Measurements from ENCODE around the gene NACC2.

NACC2 gene

DNA sequence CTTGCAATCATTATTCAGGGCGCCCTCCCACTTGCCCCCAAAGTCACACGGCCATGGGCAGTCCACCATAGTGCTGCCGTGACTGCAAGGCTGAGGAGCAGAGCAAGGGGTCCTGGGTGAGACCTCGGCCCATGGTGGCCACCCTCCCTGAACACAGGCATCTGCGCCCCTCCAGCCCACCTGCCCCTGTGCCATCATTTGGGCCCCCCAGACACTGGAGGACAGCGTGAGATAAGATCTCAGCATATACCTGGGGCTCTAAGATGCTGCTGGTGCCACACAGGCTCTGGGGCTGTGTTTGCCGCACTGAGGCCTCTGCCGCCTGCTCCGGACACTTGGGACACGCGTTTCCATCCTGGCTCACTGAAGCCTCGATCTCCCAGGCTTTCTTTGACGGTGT, 20.1 kb upstream of the NACC2 start:
- peaks cover 13% of the 10 kb centered on the region for H3K79me2 ChIP-seq (ENCODE audit: low read length)
- H2AFZ ChIP-seq (ENCODE audit: low read length): no peak overlapping the region
- H3K27me3 ChIP-seq (replicated peaks; ENCODE audit: insufficient read depth, low read length): no peaks in the 10 kb centered on the region
- DNase-seq: no peak
- H3K4me1 ChIP-seq (ENCODE audit: low read length): peaks cover 11% of the 10 kb centered on the region
- TF ChIP-seq, protein P1, sequence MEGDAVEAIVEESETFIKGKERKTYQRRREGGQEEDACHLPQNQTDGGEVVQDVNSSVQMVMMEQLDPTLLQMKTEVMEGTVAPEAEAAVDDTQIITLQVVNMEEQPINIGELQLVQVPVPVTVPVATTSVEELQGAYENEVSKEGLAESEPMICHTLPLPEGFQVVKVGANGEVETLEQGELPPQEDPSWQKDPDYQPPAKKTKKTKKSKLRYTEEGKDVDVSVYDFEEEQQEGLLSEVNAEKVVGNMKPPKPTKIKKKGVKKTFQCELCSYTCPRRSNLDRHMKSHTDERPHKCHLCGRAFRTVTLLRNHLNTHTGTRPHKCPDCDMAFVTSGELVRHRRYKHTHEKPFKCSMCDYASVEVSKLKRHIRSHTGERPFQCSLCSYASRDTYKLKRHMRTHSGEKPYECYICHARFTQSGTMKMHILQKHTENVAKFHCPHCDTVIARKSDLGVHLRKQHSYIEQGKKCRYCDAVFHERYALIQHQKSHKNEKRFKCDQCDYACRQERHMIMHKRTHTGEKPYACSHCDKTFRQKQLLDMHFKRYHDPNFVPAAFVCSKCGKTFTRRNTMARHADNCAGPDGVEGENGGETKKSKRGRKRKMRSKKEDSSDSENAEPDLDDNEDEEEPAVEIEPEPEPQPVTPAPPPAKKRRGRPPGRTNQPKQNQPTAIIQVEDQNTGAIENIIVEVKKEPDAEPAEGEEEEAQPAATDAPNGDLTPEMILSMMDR (IDR thresholded peaks at IDR 0.05; ENCODE audit: low read length): no peak
- no peak for TF ChIP-seq EZH2phosphoT487 (IDR thresholded peaks at IDR 0.05; ENCODE audit: low read length)
- no peak for TF ChIP-seq EZH2 (optimal IDR thresholded peaks at IDR 0.05; ENCODE audit: low read depth, low read length)
- H3K4me3 ChIP-seq (ENCODE audit: low read length): no peak overlapping the region
- H3K9me2 ChIP-seq (replicated peaks; ENCODE audit: insufficient read depth, low read length): no peaks in the 10 kb centered on the region
- H3K4me2 ChIP-seq (ENCODE audit: low read depth, low read length): no peak overlapping the region
- H3K27ac ChIP-seq (ENCODE audit: low read length): no peak overlapping the region
- no peaks in the 10 kb centered on the region for H4K20me1 ChIP-seq (ENCODE audit: insufficient read depth, low read length)
- no peaks in the 10 kb centered on the region for H3F3A ChIP-seq (ENCODE audit: insufficient read depth, low read length)
- no peaks in the 10 kb centered on the region for H3K9me3 ChIP-seq (replicated peaks; ENCODE audit: insufficient read depth, low read length)
- no peaks in the 10 kb centered on the region for H3K36me3 ChIP-seq (replicated peaks; ENCODE audit: insufficient read depth, low read length)
- no peak overlapping the region for H3K9ac ChIP-seq (ENCODE audit: low read length)

DNA sequence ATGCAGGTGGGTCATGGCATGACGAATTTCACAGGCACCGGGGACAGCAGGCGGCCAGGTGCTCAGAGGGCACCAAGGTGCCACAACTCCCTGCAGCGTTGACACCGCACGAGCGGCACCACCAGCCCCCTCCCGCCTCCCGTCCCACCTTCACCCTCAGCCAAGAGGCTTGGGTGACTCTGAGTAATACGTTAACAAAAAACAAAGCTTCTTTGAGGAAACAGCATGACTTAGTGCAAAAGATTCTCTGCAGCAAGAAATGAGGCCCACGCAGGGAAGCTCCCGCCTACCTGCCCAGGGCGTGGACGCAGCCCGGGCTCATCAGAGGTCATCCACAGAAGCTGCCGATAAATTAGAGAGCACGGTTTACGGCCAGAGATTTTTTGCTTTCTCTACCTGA, 19.5 kb upstream of the NACC2 start:
- H4K20me1 ChIP-seq (ENCODE audit: insufficient read depth, low read length): no peaks in the 10 kb centered on the region
- H3K36me3 ChIP-seq (replicated peaks; ENCODE audit: insufficient read depth, low read length): no peaks in the 10 kb centered on the region
- TF ChIP-seq EZH2 (optimal IDR thresholded peaks at IDR 0.05; ENCODE audit: low read depth, low read length): no peak
- no peak for TF ChIP-seq EZH2phosphoT487 (IDR thresholded peaks at IDR 0.05; ENCODE audit: low read length)
- TF ChIP-seq, protein P1 (IDR thresholded peaks at IDR 0.05; ENCODE audit: low read length): no peak
- peaks cover 4% of the 10 kb centered on the region; the same call in 1 of the 2 replicates for H3F3A ChIP-seq (ENCODE audit: insufficient read depth, low read length)
- no peaks in the 10 kb centered on the region for H3K9me3 ChIP-seq (replicated peaks; ENCODE audit: insufficient read depth, low read length)
- H3K79me2 ChIP-seq (ENCODE audit: low read length): peaks cover 13% of the 10 kb centered on the region
- H3K4me2 ChIP-seq (ENCODE audit: low read depth, low read length): no peak overlapping the region
- H2AFZ ChIP-seq (ENCODE audit: low read length): no peak overlapping the region
- no peak for DNase-seq
- H3K9me2 ChIP-seq (replicated peaks; ENCODE audit: insufficient read depth, low read length): no peaks in the 10 kb centered on the region
- no peak overlapping the region for H3K9ac ChIP-seq (ENCODE audit: low read length)
- peaks cover 14% of the 10 kb centered on the region for H3K4me1 ChIP-seq (ENCODE audit: low read length)
- no peak overlapping the region for H3K27ac ChIP-seq (ENCODE audit: low read length)
- H3K4me3 ChIP-seq (ENCODE audit: low read length): no peak overlapping the region
- no peaks in the 10 kb centered on the region for H3K27me3 ChIP-seq (replicated peaks; ENCODE audit: insufficient read depth, low read length)

DNA sequence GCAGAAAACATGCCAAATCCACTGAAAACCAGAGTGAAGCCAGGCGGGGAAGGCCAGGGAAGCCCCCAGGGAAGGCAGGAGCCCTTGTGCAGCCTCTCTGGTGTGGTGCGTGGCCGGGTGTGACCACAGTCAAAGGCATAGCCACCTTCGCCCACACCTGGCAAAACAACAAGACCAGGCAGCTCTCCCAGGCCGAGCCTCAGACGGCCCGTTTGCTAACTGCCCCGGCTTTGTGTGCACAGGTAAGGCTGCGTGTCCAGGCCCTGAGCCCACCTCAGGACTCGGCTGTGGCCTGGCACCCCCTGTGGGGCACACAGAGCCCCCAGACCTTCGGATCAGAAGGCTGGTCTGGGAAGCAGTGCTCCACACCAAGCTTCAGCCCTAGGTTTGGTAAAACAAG, 17.5 kb upstream of the NACC2 start:
- H3K4me1 ChIP-seq (ENCODE audit: low read length): peaks cover 17% of the 10 kb centered on the region
- H3K4me2 ChIP-seq (ENCODE audit: low read depth, low read length): no peak overlapping the region
- H3K79me2 ChIP-seq (ENCODE audit: low read length): peaks cover 8% of the 10 kb centered on the region
- no peak overlapping the region for H3K4me3 ChIP-seq (ENCODE audit: low read length)
- no peak overlapping the region for H3K27ac ChIP-seq (ENCODE audit: low read length)
- H4K20me1 ChIP-seq (ENCODE audit: insufficient read depth, low read length): no peaks in the 10 kb centered on the region
- H3K9ac ChIP-seq (ENCODE audit: low read length): no peak overlapping the region
- H3K36me3 ChIP-seq (replicated peaks; ENCODE audit: insufficient read depth, low read length): no peaks in the 10 kb centered on the region
- DNase-seq: no peak
- H2AFZ ChIP-seq (ENCODE audit: low read length): no peak overlapping the region
- no peaks in the 10 kb centered on the region for H3K27me3 ChIP-seq (replicated peaks; ENCODE audit: insufficient read depth, low read length)
- H3K9me2 ChIP-seq (replicated peaks; ENCODE audit: insufficient read depth, low read length): no peaks in the 10 kb centered on the region
- peaks cover 4% of the 10 kb centered on the region; the same call in 1 of the 2 replicates for H3F3A ChIP-seq (ENCODE audit: insufficient read depth, low read length)
- H3K9me3 ChIP-seq (replicated peaks; ENCODE audit: insufficient read depth, low read length): no peaks in the 10 kb centered on the region
- TF ChIP-seq, protein P1 (IDR thresholded peaks at IDR 0.05; ENCODE audit: low read length): no peak
- TF ChIP-seq EZH2 (optimal IDR thresholded peaks at IDR 0.05; ENCODE audit: low read depth, low read length) (no peak), EZH2phosphoT487 (IDR thresholded peaks at IDR 0.05; ENCODE audit: low read length) (no peak)

All from MM.1S (cell line).